ENCODE data around the gene SPATA25.

- TF ChIP-seq CTCF (IDR thresholded peaks at IDR 0.05; ENCODE audit: extremely low read depth in 1 of 2, insufficient read depth in 1 of 2, low read depth in 1 of 2, low read length in 2 of 2) (no peak), POLR2A (IDR thresholded peaks at IDR 0.05; ENCODE audit: low read depth, low read length) (no peak), EZH2 (IDR thresholded peaks at IDR 0.05; ENCODE audit: borderline replicate concordance, low read depth, low read length, severe bottlenecking) (no peak)
These were observed 20.1 kb downstream of the SPATA25 start for GRCh38 chr20:45867136-45867818.
